Midbrain (tissue), 1 donor: ENCODE results near the gene TBPL1.
A peak's percentile ranks its signal among the peaks of the same experiment; 100 is the strongest.
"Not testable (repeated sequence)": the region's sequence is repeated elsewhere in the genome, so short reads cannot be mapped to it uniquely, and the experiment has no call there.

Source experiments
- DNase-seq: peaks from one replicate; lab custom pipeline; 2025; lab: John Stamatoyannopoulos, UW

The TBPL1 gene

GRCh38 chr6:133952815-133953633 is at the start of gene TBPL1:
TSS of gene TBPL1 (plus strand) at chr6:133953224. CDS start at chr6:133980126, 26,902 bp downstream.
- peak; percentile 97 for DNase-seq

- no peak for DNase-seq
Observed at GRCh38 chr6:133903855-133904254, 49.2 kb upstream of the TBPL1 start.

- DNase-seq, result no peak
Observed at GRCh38 chr6:133906050-133906449, 47.0 kb upstream of the TBPL1 start.

GRCh38 chr6:133916650-133917151 is 36.3 kb upstream of the TBPL1 start:
- DNase-seq, result peak; percentile 87

- no peak for DNase-seq
Observed at GRCh38 chr6:133917781-133918180, 35.2 kb upstream of the TBPL1 start.

GRCh38 chr6:133918208-133918930 is 34.7 kb upstream of the TBPL1 start:
- DNase-seq, result no peak

- DNase-seq, result no peak
Observed at GRCh38 chr6:133919362-133919761, 33.7 kb upstream of the TBPL1 start.

GRCh38 chr6:133921249-133921859 is 31.7 kb upstream of the TBPL1 start:
- DNase-seq, result peak; percentile 86

- DNase-seq, result peak; percentile 85
Observed at GRCh38 chr6:133923938-133924593, 29.0 kb upstream of the TBPL1 start.

- not testable (repeated sequence) for DNase-seq
Observed at GRCh38 chr6:133931221-133931620, 21.8 kb upstream of the TBPL1 start.

GRCh38 chr6:133936352-133936751 is 16.7 kb upstream of the TBPL1 start:
- DNase-seq, result not testable (repeated sequence)

- DNase-seq, result no peak
Observed at GRCh38 chr6:133937909-133938308, 15.1 kb upstream of the TBPL1 start.

GRCh38 chr6:133938533-133938932 is 14.5 kb upstream of the TBPL1 start:
- DNase-seq, result no peak

GRCh38 chr6:133939778-133940667 is 13.0 kb upstream of the TBPL1 start:
- DNase-seq, result no peak

GRCh38 chr6:133945158-133945557 is 7.9 kb upstream of the TBPL1 start:
- DNase-seq, result no peak

- DNase-seq, result no peak
Observed at GRCh38 chr6:133947302-133947900, 5.6 kb upstream of the TBPL1 start.

- DNase-seq, result no peak
Observed at GRCh38 chr6:133948472-133948871, 4.6 kb upstream of the TBPL1 start.

GRCh38 chr6:133951227-133951626 is 1.8 kb upstream of the TBPL1 start:
- DNase-seq, result peak; percentile 12

GRCh38 chr6:133951881-133952814 is 876 bp upstream of the TBPL1 start:
- DNase-seq, result peak; percentile 43
